Panc1 (cell line): ENCODE results near the gene PDE4B. TPM values are rescaled to one million over a fixed set of nuclear protein-coding genes. Genes with fewer than 3 reads are reported as not detected.

Source experiments
- ATAC-seq: fragments of 200-7000 bp; cut with Tn5 transposase; 2 replicates; pipeline ENCODE4 v1.9.1; 2020; ENCODE audit warnings: mild to moderate bottlenecking, moderate library complexity
- BruUV-seq: library from RNA; stranded (reverse); fragments of 400-500 nt; replicated peaks from 2 replicates; lab custom pipeline; 2021; lab: Mats Ljungman, UMichigan
- CTCF ChIA-PET: fragments of 300-600 bp; sonication (Branson Sonifier 250); formaldehyde crosslinking; loops from one replicate; lab custom pipeline; 2022; ENCODE audit warnings: antibody characterized with exemption; lab: Charles Lee
- POLR2A ChIA-PET: fragments of 300-600 bp; sonication (Branson Sonifier 250); formaldehyde crosslinking; loops from one replicate; lab custom pipeline; 2022; ENCODE audit warnings: antibody characterized with exemption; lab: Charles Lee
- DNase-seq: peaks from one replicate; pipeline ENCODE4 v3.0.0-alpha.2; 2010; ENCODE audit warnings: low read depth, low spot score
- H3K27ac ChIP-seq: 2 replicates; pipeline ENCODE4 v1.5.1; 2011; ENCODE audit warnings: mild to moderate bottlenecking, low read length, inconsistent platforms
- H3K27me3 ChIP-seq: fragments of 200-500 bp; sonication (Bioruptor generic); 2 replicates; pipeline ENCODE4 v1.6.0; 2014; ENCODE audit warnings: low read length, inconsistent platforms; ENCODE audit not compliant: control insufficient read depth, insufficient read depth
- H3K36me3 ChIP-seq: fragments of 200-500 bp; sonication (Bioruptor generic); 2 replicates; pipeline ENCODE4 v1.5.1; 2014; ENCODE audit warnings: inconsistent platforms, mild to moderate bottlenecking, low read length, moderate library complexity; ENCODE audit not compliant: control insufficient read depth, insufficient read depth
- H3K4me1 ChIP-seq: 2 replicates; pipeline ENCODE4 v1.5.1; 2011; ENCODE audit warnings: inconsistent platforms, mild to moderate bottlenecking, low read length, moderate library complexity; ENCODE audit not compliant: control insufficient read depth, insufficient read depth
- H3K4me3 ChIP-seq, 2 experiments: 2 replicates each; pipeline ENCODE4 v1.5.1; 2011 to 2012; ENCODE audit warnings: low read depth in 2 of 2, low read length in 2 of 2, mild to moderate bottlenecking in 2 of 2, inconsistent platforms in 1 of 2, moderate library complexity in 1 of 2
- H3K9me3 ChIP-seq: fragments of 200-500 bp; sonication (Bioruptor generic); 2 replicates; pipeline ENCODE4 v1.5.1; 2014; ENCODE audit warnings: low read depth, mild to moderate bottlenecking, inconsistent platforms, low read length, moderate library complexity; ENCODE audit not compliant: control insufficient read depth, insufficient read depth
- POLR2AphosphoS5 ChIP-seq: IDR thresholded peaks from 2 replicates; pipeline ENCODE4 v1.6.1; 2012; ENCODE audit warnings: mild to moderate bottlenecking, low read depth, low read length, moderate library complexity
- SIN3A ChIP-seq: IDR thresholded peaks from 2 replicates; pipeline ENCODE4 v1.6.1; 2012; ENCODE audit warnings: low read depth, mild to moderate bottlenecking, low read length, moderate library complexity, borderline replicate concordance; ENCODE audit not compliant: insufficient read depth
- TCF7L2 ChIP-seq: IDR thresholded peaks from 2 replicates; pipeline ENCODE4 v1.6.1; 2011; ENCODE audit warnings: mild to moderate bottlenecking, low read depth, low read length, inconsistent platforms
- in situ Hi-C: cut with HindIII; loops from 2 replicates; pipeline ENCODE4 v1.10.0; 2016; ENCODE audit warnings: low sequenced_read_pairs, low pct_unique_long_range_greater_than_20kb
- intact Hi-C: fragments of 100-400 bp; cut with micrococcal nuclease; formaldehyde crosslinking; loops from one replicate; pipeline ENCODE4 v1.10.0; 2022; ENCODE audit not compliant: unreplicated experiment
- total RNA-seq: library from RNA; stranded (reverse); gene quantifications from one replicate; pipeline ENCODE4 v1.2.1, GENCODE V29; 2021; ENCODE audit not compliant: unreplicated experiment
- TF ChIP-seq, protein P1 (sequence below): fragments of 450-650 bp; IDR thresholded peaks from 2 replicates; pipeline ENCODE4 v1.5.1; 2017; ENCODE audit warnings: mild to moderate bottlenecking
- TF ChIP-seq, protein P2 (sequence below), 2 experiments: IDR thresholded peaks; 2 replicates each; pipeline ENCODE4 v1.6.1; 2011 to 2012; ENCODE audit warnings: low read depth in 2 of 2, control low read depth in 1 of 2, low read length in 1 of 2, mild to moderate bottlenecking in 1 of 2, moderate library complexity in 1 of 2; ENCODE audit not compliant: insufficient read depth in 1 of 2

Gene PDE4B
- total RNA-seq, 1 experiment from 2014 or later: 0.26 TPM

DNA sequence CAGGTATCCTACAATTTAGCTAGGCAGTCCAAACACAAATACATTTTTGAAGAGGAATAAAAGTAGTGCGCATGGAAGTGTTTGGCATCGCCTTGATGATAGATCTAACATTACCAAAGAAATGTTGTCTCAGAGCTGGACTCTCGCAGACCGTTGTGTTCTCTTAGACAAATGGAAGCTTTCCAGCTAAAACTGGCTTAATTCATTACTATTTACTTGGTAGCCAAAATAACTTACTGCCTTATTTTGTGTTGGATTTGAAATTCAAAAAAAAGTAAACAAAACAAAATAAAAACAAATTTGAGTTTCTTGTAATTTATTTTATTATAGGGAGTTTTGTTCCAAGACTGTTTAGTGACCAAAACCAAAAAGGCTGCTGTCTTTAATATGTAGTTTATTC is 51.6 kb downstream of the PDE4B start:
- ChIA-PET POLR2A (no interaction called here), CTCF (no interaction called here)
- no peaks in the 10 kb centered on the region for H3K27me3 ChIP-seq
- DNase-seq: no peak
- H3K36me3 ChIP-seq: no peaks in the 10 kb centered on the region
- intact Hi-C loops: no loop called here
- no peaks in the 10 kb centered on the region for H3K9me3 ChIP-seq
- H3K4me1 ChIP-seq: no peaks in the 10 kb centered on the region
- ATAC-seq: no peak
- in situ Hi-C loops: no loop called here
- TF ChIP-seq, protein P1, sequence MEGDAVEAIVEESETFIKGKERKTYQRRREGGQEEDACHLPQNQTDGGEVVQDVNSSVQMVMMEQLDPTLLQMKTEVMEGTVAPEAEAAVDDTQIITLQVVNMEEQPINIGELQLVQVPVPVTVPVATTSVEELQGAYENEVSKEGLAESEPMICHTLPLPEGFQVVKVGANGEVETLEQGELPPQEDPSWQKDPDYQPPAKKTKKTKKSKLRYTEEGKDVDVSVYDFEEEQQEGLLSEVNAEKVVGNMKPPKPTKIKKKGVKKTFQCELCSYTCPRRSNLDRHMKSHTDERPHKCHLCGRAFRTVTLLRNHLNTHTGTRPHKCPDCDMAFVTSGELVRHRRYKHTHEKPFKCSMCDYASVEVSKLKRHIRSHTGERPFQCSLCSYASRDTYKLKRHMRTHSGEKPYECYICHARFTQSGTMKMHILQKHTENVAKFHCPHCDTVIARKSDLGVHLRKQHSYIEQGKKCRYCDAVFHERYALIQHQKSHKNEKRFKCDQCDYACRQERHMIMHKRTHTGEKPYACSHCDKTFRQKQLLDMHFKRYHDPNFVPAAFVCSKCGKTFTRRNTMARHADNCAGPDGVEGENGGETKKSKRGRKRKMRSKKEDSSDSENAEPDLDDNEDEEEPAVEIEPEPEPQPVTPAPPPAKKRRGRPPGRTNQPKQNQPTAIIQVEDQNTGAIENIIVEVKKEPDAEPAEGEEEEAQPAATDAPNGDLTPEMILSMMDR: no peak
- TF ChIP-seq SIN3A (no peak), TCF7L2 (no peak), POLR2AphosphoS5 (no peak)
- TF ChIP-seq, protein P2, sequence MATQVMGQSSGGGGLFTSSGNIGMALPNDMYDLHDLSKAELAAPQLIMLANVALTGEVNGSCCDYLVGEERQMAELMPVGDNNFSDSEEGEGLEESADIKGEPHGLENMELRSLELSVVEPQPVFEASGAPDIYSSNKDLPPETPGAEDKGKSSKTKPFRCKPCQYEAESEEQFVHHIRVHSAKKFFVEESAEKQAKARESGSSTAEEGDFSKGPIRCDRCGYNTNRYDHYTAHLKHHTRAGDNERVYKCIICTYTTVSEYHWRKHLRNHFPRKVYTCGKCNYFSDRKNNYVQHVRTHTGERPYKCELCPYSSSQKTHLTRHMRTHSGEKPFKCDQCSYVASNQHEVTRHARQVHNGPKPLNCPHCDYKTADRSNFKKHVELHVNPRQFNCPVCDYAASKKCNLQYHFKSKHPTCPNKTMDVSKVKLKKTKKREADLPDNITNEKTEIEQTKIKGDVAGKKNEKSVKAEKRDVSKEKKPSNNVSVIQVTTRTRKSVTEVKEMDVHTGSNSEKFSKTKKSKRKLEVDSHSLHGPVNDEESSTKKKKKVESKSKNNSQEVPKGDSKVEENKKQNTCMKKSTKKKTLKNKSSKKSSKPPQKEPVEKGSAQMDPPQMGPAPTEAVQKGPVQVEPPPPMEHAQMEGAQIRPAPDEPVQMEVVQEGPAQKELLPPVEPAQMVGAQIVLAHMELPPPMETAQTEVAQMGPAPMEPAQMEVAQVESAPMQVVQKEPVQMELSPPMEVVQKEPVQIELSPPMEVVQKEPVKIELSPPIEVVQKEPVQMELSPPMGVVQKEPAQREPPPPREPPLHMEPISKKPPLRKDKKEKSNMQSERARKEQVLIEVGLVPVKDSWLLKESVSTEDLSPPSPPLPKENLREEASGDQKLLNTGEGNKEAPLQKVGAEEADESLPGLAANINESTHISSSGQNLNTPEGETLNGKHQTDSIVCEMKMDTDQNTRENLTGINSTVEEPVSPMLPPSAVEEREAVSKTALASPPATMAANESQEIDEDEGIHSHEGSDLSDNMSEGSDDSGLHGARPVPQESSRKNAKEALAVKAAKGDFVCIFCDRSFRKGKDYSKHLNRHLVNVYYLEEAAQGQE (IDR thresholded peaks at IDR 0.05; ENCODE audit: insufficient read depth in 1 of 2, low read depth in 2 of 2, low read length in 1 of 2): no peak
- no peak overlapping the region for H3K4me3 ChIP-seq
- H3K27ac ChIP-seq: no peak overlapping the region
- no TSS peak for BruUV-seq

DNA sequence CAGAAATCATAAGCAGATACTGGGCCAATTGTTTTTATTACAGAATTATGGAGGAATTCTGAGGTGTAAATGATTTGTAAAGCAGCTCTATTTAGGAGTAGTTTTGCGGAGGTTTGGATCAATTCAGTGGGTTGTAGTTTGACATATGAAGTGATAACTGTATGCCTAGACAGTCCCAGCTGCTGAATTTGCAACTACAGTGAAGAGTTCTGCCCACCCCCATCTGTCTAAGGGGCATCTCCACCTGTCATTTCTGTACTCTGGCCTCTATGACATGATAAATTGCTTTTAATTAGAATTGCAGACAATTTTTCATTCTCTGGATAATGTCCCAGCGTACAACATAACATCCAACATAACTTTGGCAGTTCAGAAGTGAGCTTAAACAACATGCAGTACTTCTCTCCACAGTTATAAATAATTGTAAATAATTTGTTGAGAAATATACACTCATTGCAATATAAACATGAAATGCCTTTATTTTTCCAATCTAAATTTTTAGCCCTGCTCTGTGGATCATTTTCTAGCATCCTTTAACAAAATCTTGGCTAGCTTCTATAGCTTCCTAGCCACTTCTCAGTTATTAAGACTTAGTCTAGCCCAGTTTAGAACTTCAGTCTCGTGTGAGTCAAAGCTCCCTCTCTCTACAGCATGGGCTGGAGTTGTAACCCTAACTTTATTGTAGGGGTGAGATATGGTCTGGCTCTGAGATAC is 52.3 kb downstream of the PDE4B start:
- DNase-seq (no peak), ATAC-seq (no peak)
- CTCF ChIA-PET: no interaction called here
- intact Hi-C loops: no loop called here
- H3K27ac ChIP-seq: no peak overlapping the region
- in situ Hi-C loops: no loop called here
- H3K27me3 ChIP-seq: no peaks in the 10 kb centered on the region
- H3K36me3 ChIP-seq: no peaks in the 10 kb centered on the region
- TF ChIP-seq, protein P1: no peak
- TF ChIP-seq TCF7L2: no peak
- no peaks in the 10 kb centered on the region for H3K4me1 ChIP-seq
- POLR2A ChIA-PET: no interaction called here
- BruUV-seq: no TSS peak
- no peak overlapping the region for H3K4me3 ChIP-seq
- H3K9me3 ChIP-seq: no peaks in the 10 kb centered on the region
